CD4-positive, CD25-positive, alpha-beta regulatory T cell (primary cell): ENCODE measurements around the gene FBN1. TPM values are rescaled to one million over a fixed set of nuclear protein-coding genes. Genes with fewer than 3 reads are reported as not detected.

Experiments
- ATAC-seq, 2 donors: fragments of 150-1000 bp; cut with Tn5 transposase; one replicate each; pipeline ENCODE4 v1.10.0; 2021; ENCODE audit warnings: low read depth in 2 of 2, moderate number of reproducible peaks in 2 of 2, moderate library complexity in 1 of 2
- DNase-seq, 3 donors: peaks; one replicate each; pipeline versions ENCODE4 v3.0.0 to v3.0.0-alpha.2; 2012 to 2022; ENCODE audit warnings: mixed read lengths in 1 of 3
- H3K27ac ChIP-seq: one replicate; pipeline ENCODE4 v1.7.0; 2013; ENCODE audit warnings: mild to moderate bottlenecking, low read length; ENCODE audit not compliant: insufficient read depth, poor library complexity, severe bottlenecking
- H3K27me3 ChIP-seq: one replicate; pipeline ENCODE4 v1.7.0; 2013; ENCODE audit warnings: low read length; ENCODE audit not compliant: control insufficient read depth, insufficient read depth
- H3K36me3 ChIP-seq: one replicate; pipeline ENCODE4 v1.7.0; 2013; ENCODE audit warnings: mild to moderate bottlenecking, low read length, moderate library complexity; ENCODE audit not compliant: control insufficient read depth, insufficient read depth
- H3K4me1 ChIP-seq: 2 replicates; pipeline ENCODE4 v1.7.0; 2013; ENCODE audit warnings: mild to moderate bottlenecking, low read length; ENCODE audit not compliant: insufficient read depth, control insufficient read depth, poor library complexity, severe bottlenecking
- H3K4me3 ChIP-seq: one replicate; pipeline ENCODE4 v1.7.0; 2013; ENCODE audit warnings: low read depth, mild to moderate bottlenecking, low read length, moderate library complexity
- H3K9me3 ChIP-seq, 2 experiments: 1 replicate in 1 of 2; 2 replicates in 1 of 2; pipeline ENCODE4 v1.7.0; 2013; ENCODE audit warnings: low read length in 2 of 2, mild to moderate bottlenecking in 1 of 2, moderate library complexity in 1 of 2; ENCODE audit not compliant: control insufficient read depth in 2 of 2
- H3K27ac Mint-ChIP-seq, 3 donors: one replicate each; pipeline ENCODE4 v1.8.0; 2020 to 2022; ENCODE audit warnings: mild to moderate bottlenecking in 3 of 3, mixed read lengths in 3 of 3, moderate library complexity in 2 of 3
- H3K27me3 Mint-ChIP-seq: one replicate; pipeline ENCODE4 v1.8.0; 2022; ENCODE audit warnings: mild to moderate bottlenecking, mixed read lengths
- H3K36me3 Mint-ChIP-seq: one replicate; pipeline ENCODE4 v1.8.0; 2020; ENCODE audit warnings: mixed read lengths
- H3K4me1 Mint-ChIP-seq, 4 donors: one replicate each; pipeline ENCODE4 v1.8.0; 2020 to 2022; ENCODE audit warnings: mixed read lengths in 4 of 4, mild to moderate bottlenecking in 1 of 4
- H3K4me3 Mint-ChIP-seq, 4 donors: one replicate each; pipeline ENCODE4 v1.8.0; 2020 to 2022; ENCODE audit warnings: mild to moderate bottlenecking in 4 of 4, mixed read lengths in 4 of 4, moderate library complexity in 3 of 4
- H3K9me3 Mint-ChIP-seq, 7 donors: one replicate each; pipeline ENCODE4 v1.8.0; 2020 to 2022; ENCODE audit warnings: mixed read lengths in 7 of 7, mild to moderate bottlenecking in 3 of 7, moderate library complexity in 2 of 7
- polyA plus RNA-seq, 4 donors: library from polyadenylated mRNA; unstranded; fragments of 300-500 nt; fragmentation: Illumina TruSeq; gene quantifications; one replicate each; pipeline ENCODE4 v1.2.3, GENCODE V29; 2021
- total RNA-seq: library from RNA; stranded (reverse); gene quantifications from one replicate; pipeline ENCODE4 v1.2.3, GENCODE V29; 2022

FBN1 gene
- total and polyA plus RNA-seq, 5 donors from 2014 or later, result 0.72 TPM; not detected in 4

DNA sequence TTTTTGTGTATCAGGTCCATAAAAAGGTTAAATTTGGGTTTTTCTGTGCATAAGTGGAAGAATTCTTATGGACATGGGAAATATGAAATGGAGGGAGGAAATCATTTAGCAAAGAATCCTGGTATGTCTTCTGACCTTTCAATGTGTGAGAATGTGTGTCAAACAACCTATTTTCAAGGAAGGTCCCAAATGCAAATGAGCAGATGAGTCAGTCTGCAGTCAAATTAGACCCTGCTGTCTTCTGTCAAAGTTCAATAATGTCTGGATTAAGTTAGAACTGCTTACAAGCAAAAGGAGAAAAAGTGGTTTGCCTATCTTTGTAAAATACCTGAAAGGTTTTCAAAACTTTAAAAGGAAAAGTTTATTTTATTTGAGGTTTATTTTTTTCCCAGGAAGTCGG, 15.3 kb downstream of the FBN1 start:
- no peak overlapping the region for H3K4me3 ChIP-seq
- H3K9me3 Mint-ChIP-seq, result no peaks in the 10 kb centered on the region
- DNase-seq (no peak), ATAC-seq (no peak)
- H3K9me3 ChIP-seq, result no peaks in the 10 kb centered on the region
- H3K4me3 Mint-ChIP-seq, result no peak overlapping the region
- H3K27ac ChIP-seq, result no peak overlapping the region
- no peaks in the 10 kb centered on the region for H3K4me1 Mint-ChIP-seq
- H3K27me3 Mint-ChIP-seq, result no peaks in the 10 kb centered on the region
- H3K4me1 ChIP-seq, result no peaks in the 10 kb centered on the region
- H3K36me3 ChIP-seq, result no peaks in the 10 kb centered on the region
- no peak overlapping the region for H3K27ac Mint-ChIP-seq
- H3K27me3 ChIP-seq, result no peaks in the 10 kb centered on the region
- no peaks in the 10 kb centered on the region for H3K36me3 Mint-ChIP-seq

DNA sequence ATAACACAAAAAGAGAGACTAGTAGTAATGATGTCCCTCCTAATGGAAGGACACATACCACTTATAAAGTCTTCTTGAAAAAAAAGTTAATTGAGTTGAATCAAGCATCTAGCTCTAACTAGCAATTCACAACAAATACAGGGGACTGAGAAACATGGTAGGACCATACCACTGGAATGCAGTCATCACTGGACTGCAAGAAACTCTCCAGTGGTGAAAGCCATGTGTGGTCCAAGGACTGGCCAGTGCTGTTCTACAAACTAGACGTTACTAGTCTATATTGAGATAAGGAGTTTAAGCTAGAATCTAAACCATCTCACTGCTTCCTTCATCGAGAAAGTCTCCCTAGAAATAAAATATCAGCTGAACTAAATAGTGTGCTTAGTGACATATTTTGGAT, 16.7 kb downstream of the FBN1 start:
- Histone ChIP-seq H3K27me3 (no peaks in the 10 kb centered on the region), H3K27ac (no peak overlapping the region), H3K4me3 (no peak overlapping the region), H3K36me3 (no peaks in the 10 kb centered on the region), H3K4me1 (no peaks in the 10 kb centered on the region), H3K9me3 (no peaks in the 10 kb centered on the region)
- Mint-ChIP-seq H3K4me3 (no peak overlapping the region), H3K9me3 (no peaks in the 10 kb centered on the region), H3K27ac (no peak overlapping the region), H3K27me3 (no peaks in the 10 kb centered on the region), H3K4me1 (no peaks in the 10 kb centered on the region), H3K36me3 (no peaks in the 10 kb centered on the region)
- DNase-seq, result no peak
- no peak for ATAC-seq

GRCh38 chr15:48627260-48627940, 18.1 kb downstream of the FBN1 start:
- no peaks in the 10 kb centered on the region for H3K4me1 Mint-ChIP-seq
- H3K36me3 Mint-ChIP-seq, result no peaks in the 10 kb centered on the region
- Histone ChIP-seq H3K27me3 (no peaks in the 10 kb centered on the region), H3K27ac (no peak overlapping the region), H3K4me1 (no peaks in the 10 kb centered on the region), H3K36me3 (no peaks in the 10 kb centered on the region), H3K9me3 (no peaks in the 10 kb centered on the region), H3K4me3 (no peak overlapping the region)
- peaks cover 0 to 3% (median 0%) of the 10 kb centered on the region in 7 donors for H3K9me3 Mint-ChIP-seq
- H3K27ac Mint-ChIP-seq, result no peak overlapping the region
- ATAC-seq (no peak), DNase-seq (no peak)
- H3K4me3 Mint-ChIP-seq, result no peak overlapping the region
- no peaks in the 10 kb centered on the region for H3K27me3 Mint-ChIP-seq

DNA sequence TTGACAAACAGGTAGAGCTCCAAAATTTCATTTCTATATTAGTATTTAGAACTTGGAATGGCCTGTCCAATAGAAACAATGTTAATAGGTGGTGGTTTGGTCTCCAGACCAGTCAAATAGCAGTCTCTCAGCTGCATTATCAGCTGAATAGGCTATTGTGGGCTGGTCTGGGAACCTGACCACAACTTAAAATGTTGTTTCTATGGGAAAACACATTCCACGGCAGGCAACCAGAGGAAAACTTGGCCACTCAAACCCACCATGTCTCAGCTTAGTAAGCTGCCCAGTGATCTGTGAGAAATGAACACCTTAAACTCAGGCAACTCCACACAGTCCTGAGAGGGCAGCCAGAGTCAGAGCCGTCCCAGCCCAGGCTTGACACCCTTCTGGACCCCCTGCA, 20.4 kb downstream of the FBN1 start:
- ATAC-seq, result no peak
- Mint-ChIP-seq H3K9me3 (peaks cover 0 to 3% (median 0%) of the 10 kb centered on the region in 7 donors), H3K27me3 (no peaks in the 10 kb centered on the region), H3K4me1 (no peaks in the 10 kb centered on the region), H3K27ac (no peak overlapping the region), H3K36me3 (no peaks in the 10 kb centered on the region), H3K4me3 (no peak overlapping the region)
- no peak for DNase-seq
- Histone ChIP-seq H3K4me3 (no peak overlapping the region), H3K36me3 (no peaks in the 10 kb centered on the region), H3K27ac (no peak overlapping the region), H3K9me3 (no peaks in the 10 kb centered on the region), H3K4me1 (no peaks in the 10 kb centered on the region), H3K27me3 (no peaks in the 10 kb centered on the region)

DNA sequence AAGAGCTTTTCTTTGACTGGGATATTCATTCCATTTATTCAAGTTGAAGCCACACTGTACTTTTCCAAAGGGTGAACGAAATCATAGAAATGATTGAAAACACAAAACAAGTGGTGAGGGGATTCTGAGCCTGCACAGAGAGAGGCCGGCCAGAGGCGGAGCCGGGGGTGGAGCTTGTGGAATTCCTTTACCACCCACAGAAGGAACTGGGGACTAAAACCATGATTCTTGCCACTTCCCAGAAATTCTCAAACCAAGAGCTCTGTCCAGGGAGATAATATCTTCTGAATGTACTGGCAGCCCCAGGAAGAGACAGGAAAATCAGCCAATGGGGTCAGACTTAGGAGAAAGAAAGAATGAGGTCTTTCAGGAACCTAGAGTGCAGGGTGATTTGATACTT, 20.8 kb downstream of the FBN1 start:
- Mint-ChIP-seq H3K36me3 (no peaks in the 10 kb centered on the region), H3K27ac (no peak overlapping the region), H3K4me3 (no peak overlapping the region), H3K27me3 (no peaks in the 10 kb centered on the region), H3K4me1 (no peaks in the 10 kb centered on the region), H3K9me3 (peaks cover 0 to 3% (median 0%) of the 10 kb centered on the region in 7 donors)
- Histone ChIP-seq H3K4me3 (no peak overlapping the region), H3K36me3 (no peaks in the 10 kb centered on the region), H3K9me3 (no peaks in the 10 kb centered on the region), H3K27ac (no peak overlapping the region), H3K4me1 (no peaks in the 10 kb centered on the region), H3K27me3 (no peaks in the 10 kb centered on the region)
- DNase-seq, result no peak
- no peak for ATAC-seq

- H3K27me3 Mint-ChIP-seq, result no peaks in the 10 kb centered on the region
- H3K27ac ChIP-seq, result no peak overlapping the region
- H3K4me1 ChIP-seq, result no peaks in the 10 kb centered on the region
- H3K9me3 ChIP-seq, result no peaks in the 10 kb centered on the region
- H3K36me3 ChIP-seq, result no peaks in the 10 kb centered on the region
- no peaks in the 10 kb centered on the region for H3K27me3 ChIP-seq
- H3K4me3 ChIP-seq, result no peak overlapping the region
- H3K4me3 Mint-ChIP-seq, result no peak overlapping the region
- DNase-seq, result no peak
- no peaks in the 10 kb centered on the region for H3K36me3 Mint-ChIP-seq
- H3K9me3 Mint-ChIP-seq, result peaks cover 0 to 3% (median 0%) of the 10 kb centered on the region in 7 donors
- no peak overlapping the region for H3K27ac Mint-ChIP-seq
- H3K4me1 Mint-ChIP-seq, result no peaks in the 10 kb centered on the region
- no peak for ATAC-seq
Measured at GRCh38 chr15:48623456-48623855, 22.1 kb downstream of the FBN1 start.

DNA sequence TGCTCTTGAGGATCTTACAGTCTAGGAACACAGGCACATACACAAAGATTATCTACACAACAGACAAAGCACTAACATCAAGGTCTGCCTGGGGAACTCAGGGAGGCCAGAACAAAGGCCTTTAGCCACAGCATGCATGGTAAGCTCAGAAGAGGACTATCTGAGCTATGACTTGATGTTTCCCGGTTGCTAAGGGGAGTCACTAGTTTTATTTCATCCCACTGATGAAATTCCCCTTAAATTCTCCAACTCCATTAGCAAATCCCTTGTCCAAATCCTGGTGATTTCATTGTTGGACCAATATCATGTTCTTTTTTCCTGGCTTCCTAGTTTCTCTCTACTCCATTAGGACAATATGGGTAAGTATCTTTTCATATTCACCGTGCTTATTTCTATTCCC, 23.3 kb downstream of the FBN1 start:
- DNase-seq, result no peak
- Mint-ChIP-seq H3K9me3 (peaks cover 0 to 3% (median 0%) of the 10 kb centered on the region in 7 donors), H3K27me3 (no peaks in the 10 kb centered on the region), H3K4me1 (no peaks in the 10 kb centered on the region), H3K27ac (no peak overlapping the region), H3K4me3 (no peak overlapping the region), H3K36me3 (no peaks in the 10 kb centered on the region)
- no peak overlapping the region for H3K4me3 ChIP-seq
- no peaks in the 10 kb centered on the region for H3K36me3 ChIP-seq
- H3K27me3 ChIP-seq, result no peaks in the 10 kb centered on the region
- no peaks in the 10 kb centered on the region for H3K9me3 ChIP-seq
- no peak for ATAC-seq
- no peak overlapping the region for H3K27ac ChIP-seq
- H3K4me1 ChIP-seq, result no peaks in the 10 kb centered on the region

GRCh38 chr15:48619446-48619845, 26.1 kb downstream of the FBN1 start:
- peaks cover 0 to 3% (median 0%) of the 10 kb centered on the region in 7 donors for H3K9me3 Mint-ChIP-seq
- H3K4me3 ChIP-seq, result no peak overlapping the region
- H3K27ac ChIP-seq, result no peak overlapping the region
- no peaks in the 10 kb centered on the region for H3K9me3 ChIP-seq
- no peak overlapping the region for H3K27ac Mint-ChIP-seq
- no peaks in the 10 kb centered on the region for H3K36me3 Mint-ChIP-seq
- H3K27me3 Mint-ChIP-seq, result peaks cover 4% of the 10 kb centered on the region
- H3K4me1 ChIP-seq, result no peaks in the 10 kb centered on the region
- ATAC-seq, result no peak
- H3K27me3 ChIP-seq, result no peaks in the 10 kb centered on the region
- no peaks in the 10 kb centered on the region for H3K4me1 Mint-ChIP-seq
- no peak overlapping the region for H3K4me3 Mint-ChIP-seq
- no peak for DNase-seq
- no peaks in the 10 kb centered on the region for H3K36me3 ChIP-seq
